GM12892 (cell line): Measurements from ENCODE around the gene PAM16.

Source experiments
- POLR2A ChIP-seq: IDR thresholded peaks from 2 replicates; pipeline ENCODE4 v1.6.1; 2011; ENCODE audit warnings: low read depth, low read length, control low read depth
- POLR2AphosphoS5 ChIP-seq: IDR thresholded peaks from 2 replicates; pipeline ENCODE4 v1.6.1; 2011; ENCODE audit warnings: low read depth, low read length, control low read depth
- TAF1 ChIP-seq: IDR thresholded peaks from 2 replicates; pipeline ENCODE4 v1.6.1; 2011; ENCODE audit warnings: low read depth, mild to moderate bottlenecking, control low read depth, low read length, borderline replicate concordance

GRCh38 chr16:4337540-4338088, 13.5 kb downstream of the PAM16 start:
- TF ChIP-seq POLR2AphosphoS5, result no peak
- no peak for TF ChIP-seq POLR2A
- TF ChIP-seq TAF1, result no peak
